ENCODE data around the gene RAC3. TPM values are rescaled to one million over a fixed set of nuclear protein-coding genes. Genes with fewer than 3 reads are reported as not detected.

The RAC3 gene
- total RNA-seq, 1 donor from 2014 or later, result 6.7 TPM

DNA sequence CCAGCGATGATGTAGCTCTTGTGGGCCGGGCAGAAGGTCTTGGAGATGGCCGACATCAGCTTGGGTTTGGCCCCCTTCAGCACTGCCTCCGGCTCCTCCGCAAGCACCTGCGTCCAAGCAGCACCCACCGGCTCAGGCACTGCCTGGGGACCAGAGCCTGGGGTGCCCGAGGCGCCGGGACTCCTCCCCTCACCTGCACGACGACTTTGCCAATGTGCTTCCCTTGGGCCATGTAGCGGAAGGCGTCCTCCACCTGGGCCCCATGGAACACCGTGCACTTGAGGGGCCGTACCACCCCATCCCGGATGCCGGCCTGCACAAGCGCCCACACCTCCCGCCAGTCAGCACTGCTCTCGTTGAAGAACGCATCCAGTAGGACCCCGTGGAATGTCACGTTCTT is 51.5 kb downstream of the RAC3 start:
- intact Hi-C loops (cut with micrococcal nuclease), result no loop called here

Other genes starting within 250 kb of the RAC3 start
- not detected in 2 replicates for gene GCGR, start 227.5 kb upstream of the RAC3 start, total RNA-seq
- gene MCRIP1, start 198.4 kb upstream of the RAC3 start, total RNA-seq, result 53.5 and 56.8 TPM in 2 replicates
- gene PPP1R27, start 196.6 kb upstream of the RAC3 start, total RNA-seq, result not detected in 2 replicates
- gene P4HB, start 171.1 kb upstream of the RAC3 start, total RNA-seq, result 548 and 588 TPM in 2 replicates
- gene ARHGDIA, start 160.3 kb upstream of the RAC3 start, total RNA-seq, result 671 and 678 TPM in 2 replicates
- gene ALYREF, start 140.1 kb upstream of the RAC3 start, total RNA-seq, result 167 and 172 TPM in 2 replicates
- 108 and 111 TPM in 2 replicates for gene ANAPC11, start 140.0 kb upstream of the RAC3 start, total RNA-seq
- 0.32 and 0.34 TPM in 2 replicates for gene NPB, start 129.4 kb upstream of the RAC3 start, total RNA-seq
- gene PCYT2, start 120.3 kb upstream of the RAC3 start, total RNA-seq, result 36.7 and 38.2 TPM in 2 replicates
- gene SIRT7, start 113.5 kb upstream of the RAC3 start, total RNA-seq, result 62.7 and 71.3 TPM in 2 replicates
- gene MAFG, start 103.9 kb upstream of the RAC3 start, total RNA-seq, result 26.2 and 28.5 TPM in 2 replicates
- 36.0 and 42.3 TPM in 2 replicates for gene PYCR1, start 94.4 kb upstream of the RAC3 start, total RNA-seq
- gene MYADML2, start 84.4 kb upstream of the RAC3 start, total RNA-seq, result not detected in 2 replicates
- gene NOTUM, start 70.5 kb upstream of the RAC3 start, total RNA-seq, result 0.78 and 1.6 TPM in 2 replicates
- gene ASPSCR1, start 54.0 kb upstream of the RAC3 start, total RNA-seq, result 34.4 and 38.2 TPM in 2 replicates
- gene CENPX, start 8.8 kb upstream of the RAC3 start, total RNA-seq, result 71.2 and 71.7 TPM in 2 replicates
- 31.2 and 33.2 TPM in 2 replicates for gene LRRC45, start 8.4 kb upstream of the RAC3 start, total RNA-seq
- gene DCXR, start 6.0 kb downstream of the RAC3 start, total RNA-seq, result 92.9 and 97.1 TPM in 2 replicates
- gene RFNG, start 20.1 kb downstream of the RAC3 start, total RNA-seq, result 26.7 and 28.2 TPM in 2 replicates
- 87.9 and 99.1 TPM in 2 replicates for gene GPS1, start 20.2 kb downstream of the RAC3 start, total RNA-seq
- 131 and 136 TPM in 2 replicates for gene DUS1L, start 34.1 kb downstream of the RAC3 start, total RNA-seq
- gene FASN, start 66.6 kb downstream of the RAC3 start, total RNA-seq, result 184 and 185 TPM in 2 replicates
- gene CCDC57, start 181.2 kb downstream of the RAC3 start, total RNA-seq, result 75.3 and 77.8 TPM in 2 replicates
- 142 TPM in 2 replicates for gene SLC16A3, start 197.4 kb downstream of the RAC3 start, total RNA-seq
- gene CSNK1D, start 242.0 kb downstream of the RAC3 start, total RNA-seq, result 160 and 167 TPM in 2 replicates